Measurements from ENCODE around the gene DHRS3. TPM values are rescaled to one million over a fixed set of nuclear protein-coding genes. Genes with fewer than 3 reads are reported as not detected.

The DHRS3 gene
- total and polyA plus RNA-seq, 10 donors: 8.9 to 41.0 (median 28.7) TPM

- H3K9me3 ChIP-seq: no peaks in the 10 kb centered on the region
- H3K36me3 ChIP-seq: peaks cover 0 to 12% (median 0%) of the 10 kb centered on the region in 6 donors
- peaks cover 0 to 33% (median 7%) of the 10 kb centered on the region in 7 donors for H3K27me3 ChIP-seq (replicated peaks in 1 of 7)
- DNase-seq: no peak
- no peak overlapping the region for H3K4me3 ChIP-seq
- 82 to 88% (median 84%) methylated on average over 4 of the region's 4 CpGs for WGBS, 5 donors
- intact Hi-C loops (cut with DNase I; ENCODE audit: low total_unique reads): loop anchor here (10.0 kb wide), 1 partner anchor 208 kb away; no protein-coding TSS in a partner anchor
- peaks cover 11 to 67% (median 39%) of the 10 kb centered on the region in 6 donors for H3K4me1 ChIP-seq
- H3K27ac ChIP-seq: peak overlapping the region in 1 of 8 donors; percentile 36
- TF ChIP-seq POLR2AphosphoS5 (IDR thresholded peaks at IDR 0.05) (no peak), POLR2A (IDR thresholded peaks at IDR 0.05) (no peak)
- TF ChIP-seq, protein P1, sequence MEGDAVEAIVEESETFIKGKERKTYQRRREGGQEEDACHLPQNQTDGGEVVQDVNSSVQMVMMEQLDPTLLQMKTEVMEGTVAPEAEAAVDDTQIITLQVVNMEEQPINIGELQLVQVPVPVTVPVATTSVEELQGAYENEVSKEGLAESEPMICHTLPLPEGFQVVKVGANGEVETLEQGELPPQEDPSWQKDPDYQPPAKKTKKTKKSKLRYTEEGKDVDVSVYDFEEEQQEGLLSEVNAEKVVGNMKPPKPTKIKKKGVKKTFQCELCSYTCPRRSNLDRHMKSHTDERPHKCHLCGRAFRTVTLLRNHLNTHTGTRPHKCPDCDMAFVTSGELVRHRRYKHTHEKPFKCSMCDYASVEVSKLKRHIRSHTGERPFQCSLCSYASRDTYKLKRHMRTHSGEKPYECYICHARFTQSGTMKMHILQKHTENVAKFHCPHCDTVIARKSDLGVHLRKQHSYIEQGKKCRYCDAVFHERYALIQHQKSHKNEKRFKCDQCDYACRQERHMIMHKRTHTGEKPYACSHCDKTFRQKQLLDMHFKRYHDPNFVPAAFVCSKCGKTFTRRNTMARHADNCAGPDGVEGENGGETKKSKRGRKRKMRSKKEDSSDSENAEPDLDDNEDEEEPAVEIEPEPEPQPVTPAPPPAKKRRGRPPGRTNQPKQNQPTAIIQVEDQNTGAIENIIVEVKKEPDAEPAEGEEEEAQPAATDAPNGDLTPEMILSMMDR (IDR thresholded peaks at IDR 0.05 in 8 of 11, conservative IDR thresholded peaks at IDR 0.05 in 3 of 11): no peak
Observed at GRCh38 chr1:12613180-12613579, 4.8 kb downstream of the DHRS3 start.

DNA sequence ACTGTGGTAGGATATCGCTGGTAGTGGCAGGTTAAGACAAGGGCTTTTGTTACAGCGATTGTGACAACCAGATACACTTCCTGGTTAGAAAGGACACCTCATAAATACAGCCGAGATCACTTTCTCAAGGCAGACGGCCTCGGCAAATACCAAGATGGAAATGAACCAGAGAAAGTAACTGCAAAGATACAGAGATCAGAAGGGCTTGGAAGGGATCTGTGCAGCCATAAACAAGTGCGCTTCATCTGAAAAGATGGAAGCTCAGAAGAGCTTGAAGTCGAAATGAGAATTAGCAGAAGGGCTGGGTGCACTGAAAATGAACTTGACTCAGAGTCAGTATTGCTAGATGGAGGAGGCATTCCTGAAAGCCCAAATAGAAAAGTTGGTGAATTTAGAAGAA lies 7.1 kb downstream of the DHRS3 start:
- 75 to 91% (median 86%) methylated on average over 7 of the region's 7 CpGs for WGBS, 5 donors
- intact Hi-C loops (cut with DNase I; ENCODE audit: low total_unique reads): loop anchor here (10.0 kb wide), 1 partner anchor 206 kb away; no protein-coding TSS in a partner anchor
- Histone ChIP-seq H3K4me1 (peaks cover 7 to 45% (median 19%) of the 10 kb centered on the region in 6 donors), H3K4me3 (no peak overlapping the region), H3K27me3 (replicated peaks in 1 of 7) (peaks cover 0 to 10% (median 0%) of the 10 kb centered on the region in 7 donors), H3K36me3 (peaks cover 0 to 12% (median 0%) of the 10 kb centered on the region in 6 donors), H3K27ac (no peak overlapping the region), H3K9me3 (peaks cover 0 to 12% (median 0%) of the 10 kb centered on the region in 8 donors)
- no peak for DNase-seq
- TF ChIP-seq, protein P1 (IDR thresholded peaks at IDR 0.05 in 8 of 11, conservative IDR thresholded peaks at IDR 0.05 in 3 of 11): no peak
- TF ChIP-seq POLR2A (IDR thresholded peaks at IDR 0.05) (no peak), POLR2AphosphoS5 (IDR thresholded peaks at IDR 0.05) (no peak)

DNA sequence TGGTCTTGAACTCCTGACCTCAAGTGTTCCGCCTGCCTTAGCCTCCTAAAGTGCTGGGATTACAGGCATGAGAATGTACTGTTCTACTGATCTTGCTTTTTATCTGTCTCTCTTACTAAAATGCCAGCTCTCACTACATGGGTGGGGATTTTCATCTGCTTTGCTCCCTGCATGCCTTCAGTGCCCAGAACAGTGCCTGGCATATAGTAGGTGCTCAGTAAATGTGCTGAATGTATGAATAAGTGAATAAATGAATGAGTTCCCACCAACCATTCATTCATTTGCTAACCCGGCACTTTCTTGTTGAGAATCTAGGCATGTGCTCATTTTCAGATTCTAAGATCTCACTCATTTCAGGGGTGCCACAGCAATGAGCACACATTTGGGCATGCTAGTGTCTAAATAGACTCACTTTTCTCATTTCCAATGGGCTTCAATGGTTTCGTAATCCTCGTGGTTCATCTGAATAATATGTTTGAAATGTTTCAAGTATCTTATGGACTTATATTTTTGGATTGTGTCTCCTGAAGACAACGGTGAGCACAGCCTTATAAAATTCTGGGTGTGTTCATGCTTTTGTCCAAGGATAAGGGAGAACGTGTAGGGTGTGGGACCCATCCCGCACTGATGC lies 7.6 kb downstream of the DHRS3 start:
- TF ChIP-seq POLR2AphosphoS5 (IDR thresholded peaks at IDR 0.05) (no peak), POLR2A (IDR thresholded peaks at IDR 0.05) (no peak)
- TF ChIP-seq, protein P1 (IDR thresholded peaks at IDR 0.05 in 8 of 11, conservative IDR thresholded peaks at IDR 0.05 in 3 of 11): no peak
- H3K4me3 ChIP-seq: no peak overlapping the region
- peaks cover 0 to 5% (median 0%) of the 10 kb centered on the region in 7 donors for H3K27me3 ChIP-seq (replicated peaks in 1 of 7)
- H3K36me3 ChIP-seq: peaks cover 0 to 12% (median 0%) of the 10 kb centered on the region in 6 donors
- intact Hi-C loops (cut with DNase I; ENCODE audit: low total_unique reads): loop anchor here (10.0 kb wide), 1 partner anchor 206 kb away; no protein-coding TSS in a partner anchor
- H3K27ac ChIP-seq: no peak overlapping the region
- 85 to 93% (median 88%) methylated on average over 7 of the region's 7 CpGs for WGBS, 5 donors
- H3K4me1 ChIP-seq: peaks cover 7 to 42% (median 14%) of the 10 kb centered on the region in 6 donors
- DNase-seq: no peak
- peaks cover 0 to 12% (median 0%) of the 10 kb centered on the region in 8 donors for H3K9me3 ChIP-seq

- Histone ChIP-seq H3K36me3 (peaks cover 0 to 12% (median 0%) of the 10 kb centered on the region in 6 donors), H3K27ac (no peak overlapping the region), H3K4me1 (peaks cover 5 to 42% (median 12%) of the 10 kb centered on the region in 6 donors), H3K27me3 (replicated peaks in 1 of 7) (no peaks in the 10 kb centered on the region), H3K4me3 (no peak overlapping the region), H3K9me3 (peaks cover 0 to 12% (median 0%) of the 10 kb centered on the region in 8 donors)
- 72 to 93% (median 72%) methylated on average over 4 to 5 of the region's 5 CpGs for WGBS, 5 donors
- intact Hi-C loops (cut with DNase I; ENCODE audit: low total_unique reads): loop anchor here (10.0 kb wide), 1 partner anchor 205 kb away; no protein-coding TSS in a partner anchor
- DNase-seq: no peak
- TF ChIP-seq POLR2AphosphoS5 (IDR thresholded peaks at IDR 0.05) (no peak), POLR2A (IDR thresholded peaks at IDR 0.05) (no peak)
- TF ChIP-seq, protein P1 (IDR thresholded peaks at IDR 0.05 in 8 of 11, conservative IDR thresholded peaks at IDR 0.05 in 3 of 11): no peak
Observed at GRCh38 chr1:12609469-12610003, 8.5 kb downstream of the DHRS3 start.

Measured in spleen (tissue), 11 donors.